ENCODE data around the gene NCL. TPM values are rescaled to one million over a fixed set of nuclear protein-coding genes. Genes with fewer than 3 reads are reported as not detected.
"Not testable (repeated sequence)": the region's sequence is repeated elsewhere in the genome, so short reads cannot be mapped to it uniquely, and the experiment has no call there.

The NCL gene
- total RNA-seq, 1 experiment from 2014 or later, result 557 TPM

- intact Hi-C loops (cut with micrococcal nuclease; ENCODE audit: unreplicated experiment), result no loop called here
- H3F3A ChIP-seq (ENCODE audit: insufficient read depth, low read depth), result no peaks in the 10 kb centered on the region
These were observed 30.3 kb downstream of the NCL start for GRCh38 chr2:231433990-231434389.

GRCh38 chr2:231431606-231432005 is 32.7 kb downstream of the NCL start:
- Histone ChIP-seq H4K20me1 (ENCODE audit: insufficient read depth) (no peaks in the 10 kb centered on the region), H3K9me3 (ENCODE audit: insufficient read depth, low read depth) (no peaks in the 10 kb centered on the region), H3K79me2 (ENCODE audit: low read depth) (no peaks in the 10 kb centered on the region), H3K9me2 (ENCODE audit: insufficient read depth) (no peaks in the 10 kb centered on the region), H3K4me3 (no peak overlapping the region), H3K4me1 (replicated peaks; ENCODE audit: insufficient read depth) (no peaks in the 10 kb centered on the region), H3K27me3 (ENCODE audit: insufficient read depth, low read depth) (no peaks in the 10 kb centered on the region), H3F3A (ENCODE audit: insufficient read depth, low read depth) (no peaks in the 10 kb centered on the region), H2AFZ (no peak overlapping the region), H3K36me3 (ENCODE audit: low read depth) (no peaks in the 10 kb centered on the region), H3K4me2 (no peak overlapping the region), H3K27ac (no peak overlapping the region)
- POLR2A ChIA-PET (ENCODE audit: unreplicated experiment), result no interaction called here
- intact Hi-C loops (cut with micrococcal nuclease; ENCODE audit: unreplicated experiment), result no loop called here
- CTCF ChIA-PET, result no interaction called here
- no peak for DNase-seq
- TF ChIP-seq CTCF (conservative IDR thresholded peaks at IDR 0.05) (no peak), EZH2 (IDR thresholded peaks at IDR 0.05; ENCODE audit: low read depth) (no peak)
- BruUV-seq (replicated peaks), result no TSS peak

More at GRCh38 chr2:231433990-231434389, 30.3 kb downstream of the NCL start:
- H3K4me3 ChIP-seq, result no peak overlapping the region
- ChIA-PET POLR2A (ENCODE audit: unreplicated experiment) (no interaction called here), CTCF (no interaction called here)
- DNase-seq, result no peak
- no peak overlapping the region for H2AFZ ChIP-seq
- no peaks in the 10 kb centered on the region for H3K4me1 ChIP-seq (replicated peaks; ENCODE audit: insufficient read depth)
- no peaks in the 10 kb centered on the region for H3K9me3 ChIP-seq (ENCODE audit: insufficient read depth, low read depth)
- no peaks in the 10 kb centered on the region for H3K79me2 ChIP-seq (ENCODE audit: low read depth)
- no peaks in the 10 kb centered on the region for H3K27me3 ChIP-seq (ENCODE audit: insufficient read depth, low read depth)
- no peaks in the 10 kb centered on the region for H4K20me1 ChIP-seq (ENCODE audit: insufficient read depth)
- H3K4me2 ChIP-seq, result no peak overlapping the region
- no peaks in the 10 kb centered on the region for H3K9me2 ChIP-seq (ENCODE audit: insufficient read depth)
- TF ChIP-seq CTCF (conservative IDR thresholded peaks at IDR 0.05) (no peak), EZH2 (IDR thresholded peaks at IDR 0.05; ENCODE audit: low read depth) (no peak)
- BruUV-seq (replicated peaks), result no TSS peak
- no peaks in the 10 kb centered on the region for H3K36me3 ChIP-seq (ENCODE audit: low read depth)
- no peak overlapping the region for H3K27ac ChIP-seq

GRCh38 chr2:231430437-231430836 is 33.8 kb downstream of the NCL start:
- H3K79me2 ChIP-seq (ENCODE audit: low read depth); DNase-seq; intact Hi-C loops (cut with micrococcal nuclease; ENCODE audit: unreplicated experiment); CTCF ChIA-PET; H2AFZ ChIP-seq; H3F3A ChIP-seq (ENCODE audit: insufficient read depth, low read depth); H3K4me3 ChIP-seq; H3K36me3 ChIP-seq (ENCODE audit: low read depth); H3K9me2 ChIP-seq (ENCODE audit: insufficient read depth); H3K4me2 ChIP-seq; H3K9me3 ChIP-seq (ENCODE audit: insufficient read depth, low read depth); BruUV-seq (replicated peaks); H3K27ac ChIP-seq; H3K4me1 ChIP-seq (replicated peaks; ENCODE audit: insufficient read depth); H4K20me1 ChIP-seq (ENCODE audit: insufficient read depth); H3K27me3 ChIP-seq (ENCODE audit: insufficient read depth, low read depth): not testable (repeated sequence)
- POLR2A ChIA-PET (ENCODE audit: unreplicated experiment), result interaction anchor here (0.7 kb wide), 1 partner anchor 309 kb away, joined by 5 read pairs; no protein-coding TSS in a partner anchor

GRCh38 chr2:231429901-231430300 is 34.4 kb downstream of the NCL start:
- TF ChIP-seq CTCF (conservative IDR thresholded peaks at IDR 0.05) (no peak), EZH2 (IDR thresholded peaks at IDR 0.05; ENCODE audit: low read depth) (no peak)
- no peaks in the 10 kb centered on the region for H3K79me2 ChIP-seq (ENCODE audit: low read depth)
- ChIA-PET POLR2A (ENCODE audit: unreplicated experiment) (interaction anchor here (0.7 kb wide), 1 partner anchor 308 kb away, joined by 5 read pairs; no protein-coding TSS in a partner anchor), CTCF (no interaction called here)
- no peaks in the 10 kb centered on the region for H3K9me2 ChIP-seq (ENCODE audit: insufficient read depth)
- H3F3A ChIP-seq (ENCODE audit: insufficient read depth, low read depth), result no peaks in the 10 kb centered on the region
- no peak overlapping the region for H3K4me2 ChIP-seq
- no peak for DNase-seq
- no peak overlapping the region for H2AFZ ChIP-seq
- no peak overlapping the region for H3K27ac ChIP-seq
- H4K20me1 ChIP-seq (ENCODE audit: insufficient read depth), result no peaks in the 10 kb centered on the region
- H3K36me3 ChIP-seq (ENCODE audit: low read depth), result no peaks in the 10 kb centered on the region
- no peak overlapping the region for H3K4me3 ChIP-seq
- no peaks in the 10 kb centered on the region for H3K27me3 ChIP-seq (ENCODE audit: insufficient read depth, low read depth)
- peaks cover 11% of the 10 kb centered on the region for H3K4me1 ChIP-seq (replicated peaks; ENCODE audit: insufficient read depth)
- intact Hi-C loops (cut with micrococcal nuclease; ENCODE audit: unreplicated experiment), result no loop called here
- BruUV-seq (replicated peaks), result no TSS peak
- no peaks in the 10 kb centered on the region for H3K9me3 ChIP-seq (ENCODE audit: insufficient read depth, low read depth)

Measured in PC-9 (cell line).